SK-N-SH (cell line): ENCODE data around the gene NAA38. TPM values are rescaled to one million over a fixed set of nuclear protein-coding genes. Genes with fewer than 3 reads are reported as not detected.

Experiments used
- CTCF ChIA-PET: fragments of 300-600, 350-600 bp; formaldehyde crosslinking; extraction: SDS; loops from one replicate; lab custom pipeline; 2021; lab: Yijun Ruan, JAX
- POLR2A ChIA-PET: fragments of 350-600 bp; sonication (Branson Sonifier 250); formaldehyde crosslinking; extraction: SDS; loops from one replicate; lab custom pipeline; 2020; ENCODE audit warnings: antibody characterized with exemption, inconsistent platforms; lab: Yijun Ruan, JAX
- DNase-seq: peaks from one replicate; pipeline ENCODE4 v3.0.0; 2012
- H2AFZ ChIP-seq: fragments of 200-600 bp; sonication (generic); 2 replicates; pipeline ENCODE4 v1.8.1; 2016; ENCODE audit warnings: antibody characterized with exemption, mild to moderate bottlenecking, low read depth
- H3F3A ChIP-seq: fragments of 200-600 bp; sonication (generic); replicated peaks from 2 replicates; pipeline ENCODE3; 2016; ENCODE audit warnings: antibody characterized with exemption, mild to moderate bottlenecking; ENCODE audit not compliant: insufficient read depth
- H3K27ac ChIP-seq, 2 experiments: fragments of 200-500 bp in 1 of 2; fragments of 200-600 bp in 1 of 2; sonication (Bioruptor generic) in 1 of 2; sonication (generic), shearing (Covaris generic) in 1 of 2; 2 replicates each; pipeline versions ENCODE4 v1.5.1 to v1.6.1; 2014 to 2016; ENCODE audit warnings: low read depth in 2 of 2, inconsistent platforms in 1 of 2, low read length in 1 of 2, mild to moderate bottlenecking in 1 of 2, mixed read lengths in 1 of 2
- H3K27me3 ChIP-seq: fragments of 200-600 bp; sonication (generic), shearing (Covaris generic); 2 replicates; pipeline ENCODE4 v1.6.1; 2016; ENCODE audit warnings: mixed run types; ENCODE audit not compliant: insufficient read depth
- H3K36me3 ChIP-seq, 2 experiments: fragments of 200-500 bp in 1 of 2; fragments of 200-600 bp in 1 of 2; sonication (Bioruptor generic) in 1 of 2; sonication (generic) in 1 of 2; replicated peaks in 1 of 2; 2 replicates each; pipeline versions ENCODE3 to v1.5.1; 2014 to 2016; ENCODE audit warnings: low read length in 1 of 2, mild to moderate bottlenecking in 1 of 2; ENCODE audit not compliant: insufficient read depth in 2 of 2, control insufficient read depth in 1 of 2
- H3K4me1 ChIP-seq, 2 experiments: fragments of 200-500 bp in 1 of 2; fragments of 200-600 bp in 1 of 2; sonication (Bioruptor generic) in 1 of 2; sonication (generic), shearing (Covaris generic) in 1 of 2; 2 replicates each; pipeline versions ENCODE4 v1.5.1 to v1.6.1; 2014 to 2016; ENCODE audit warnings: low read depth in 1 of 2, low read length in 1 of 2, mixed run types in 1 of 2; ENCODE audit not compliant: insufficient read depth in 2 of 2, control insufficient read depth in 1 of 2
- H3K4me2 ChIP-seq: fragments of 200-600 bp; sonication (generic), shearing (Covaris generic); 2 replicates; pipeline ENCODE4 v1.6.1; 2017; ENCODE audit warnings: mixed run types
- H3K4me3 ChIP-seq, 2 experiments: fragments of 200-500 bp in 1 of 2; fragments of 200-600 bp in 1 of 2; sonication (Bioruptor generic) in 1 of 2; sonication (generic), shearing (Covaris generic) in 1 of 2; 2 replicates each; pipeline versions ENCODE4 v1.5.1 to v1.8.1; 2014 to 2016; ENCODE audit warnings: low read depth in 2 of 2, inconsistent platforms in 1 of 2, low read length in 1 of 2, mild to moderate bottlenecking in 1 of 2, mixed read lengths in 1 of 2, moderate library complexity in 1 of 2
- H3K79me2 ChIP-seq: fragments of 200-600 bp; sonication (generic); 2 replicates; pipeline ENCODE4 v1.8.1; 2017; ENCODE audit warnings: mild to moderate bottlenecking; ENCODE audit not compliant: insufficient read depth
- H3K9ac ChIP-seq: fragments of 200-600 bp; sonication (generic); 2 replicates; pipeline ENCODE4 v1.6.1; 2017; ENCODE audit warnings: mixed run types
- H3K9me2 ChIP-seq: fragments of 200-600 bp; sonication (generic); 2 replicates; pipeline ENCODE4 v1.6.1; 2017; ENCODE audit warnings: mixed run types
- H3K9me3 ChIP-seq: fragments of 200-600 bp; sonication (generic); 2 replicates; pipeline ENCODE4 v1.6.1; 2017; ENCODE audit warnings: mixed run types, mild to moderate bottlenecking, moderate library complexity
- H4K20me1 ChIP-seq: fragments of 200-600 bp; sonication (generic); 2 replicates; pipeline ENCODE4 v1.6.1; 2017; ENCODE audit warnings: mild to moderate bottlenecking, mixed run types; ENCODE audit not compliant: insufficient read depth
- FOXJ3 ChIP-seq: sonication (generic); formaldehyde crosslinking; IDR thresholded peaks from 2 replicates; pipeline ENCODE4 v1.5.1; 2020; ENCODE audit warnings: mild to moderate bottlenecking, missing genetic modification reagents
- NRF1 ChIP-seq: IDR thresholded peaks from 2 replicates; pipeline ENCODE4 v1.6.1; 2012; ENCODE audit warnings: low read depth, mild to moderate bottlenecking, low read length
- SIN3A ChIP-seq: IDR thresholded peaks from 2 replicates; pipeline ENCODE4 v1.6.1; 2012; ENCODE audit warnings: low read depth, mild to moderate bottlenecking, low read length, moderate library complexity, borderline replicate concordance
- WGBS: methylation state at CpG from one replicate; pipeline ENCODE4 v1.1.6; 2017; ENCODE audit warnings: low lambda C conversion rate; 5-methylcytosine and 5-hydroxymethylcytosine counted together
- polyA plus RNA-seq, 3 experiments: library from polyadenylated mRNA; depleted of rRNA; stranded (reverse); fragments of >200 nt; gene quantifications; 2 replicates each; pipeline ENCODE4 v1.2.3, GENCODE V29; 2012
- TF ChIP-seq, protein P1 (sequence below): IDR thresholded peaks from 2 replicates; pipeline ENCODE4 v1.4.0; 2012; ENCODE audit warnings: low read depth, borderline replicate concordance

NAA38 gene
- polyA plus RNA-seq, 1 of the 3 experiments (the other 2 are of a cell fraction) = 202 TPM

DNA sequence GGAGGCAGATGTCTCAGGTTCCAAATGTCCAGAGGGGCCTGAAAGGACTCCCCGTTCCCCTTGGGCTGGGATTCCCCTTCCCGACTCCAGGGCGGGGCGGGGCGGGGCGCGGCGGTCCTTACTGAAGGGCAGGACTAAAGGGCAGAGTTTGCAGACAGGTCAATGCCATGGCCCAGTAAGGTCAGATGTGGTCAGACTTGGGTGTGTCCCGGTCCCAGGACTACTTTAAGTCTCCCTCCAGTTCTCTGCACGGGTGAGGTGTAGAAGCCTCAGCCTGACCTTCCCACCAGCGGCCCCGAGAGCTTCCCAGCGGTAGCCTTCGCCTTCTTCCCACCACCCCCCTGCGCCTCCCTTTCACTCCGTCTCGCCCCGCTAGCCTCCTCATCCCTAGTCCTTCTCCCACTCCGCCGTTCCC lies 22.8 kb downstream of the NAA38 start:
- H3K9me3 ChIP-seq = no peaks in the 10 kb centered on the region
- peak overlapping the region; percentile 99 for H3K4me2 ChIP-seq
- H3K9ac ChIP-seq = peak overlapping the region; percentile 92
- peaks cover 20% of the 10 kb centered on the region for H3F3A ChIP-seq
- H3K36me3 ChIP-seq = no peaks in the 10 kb centered on the region
- ChIA-PET CTCF (interaction anchor here (0.7 to 6.5 kb wide), 27 partner anchors 10 to 245 kb away, joined by 3 to 79 read pairs (median 4); partner anchors contain the start of genes CHD3, CYB5D1, DNAH2 and NAA38), POLR2A (interaction anchor here (0.9 to 3.2 kb wide), 5 partner anchors 10 to 285 kb away, joined by 3 to 19 read pairs (median 6); partner anchors contain the start of genes CHD3, CYB5D1, NAA38 and TNFSF12)
- peaks cover 15 to 20% of the 10 kb centered on the region in 2 experiments for H3K4me1 ChIP-seq
- H3K79me2 ChIP-seq = peaks cover 26% of the 10 kb centered on the region
- no peak for TF ChIP-seq NRF1
- TF ChIP-seq, protein P1, sequence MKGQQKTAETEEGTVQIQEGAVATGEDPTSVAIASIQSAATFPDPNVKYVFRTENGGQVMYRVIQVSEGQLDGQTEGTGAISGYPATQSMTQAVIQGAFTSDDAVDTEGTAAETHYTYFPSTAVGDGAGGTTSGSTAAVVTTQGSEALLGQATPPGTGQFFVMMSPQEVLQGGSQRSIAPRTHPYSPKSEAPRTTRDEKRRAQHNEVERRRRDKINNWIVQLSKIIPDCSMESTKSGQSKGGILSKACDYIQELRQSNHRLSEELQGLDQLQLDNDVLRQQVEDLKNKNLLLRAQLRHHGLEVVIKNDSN = no peak
- peaks cover 7% of the 10 kb centered on the region; the same call in 1 of the 2 replicates for H3K27me3 ChIP-seq
- peaks cover 11% of the 10 kb centered on the region for H4K20me1 ChIP-seq
- 3% methylated on average over 18 of the region's 20 CpGs for WGBS
- peak; percentile 58 for DNase-seq
- H3K27ac ChIP-seq = peak overlapping the region; percentile 96 to 99
- H2AFZ ChIP-seq = peak overlapping the region; percentile 94; the same call in 1 of the 2 replicates
- H3K9me2 ChIP-seq = no peaks in the 10 kb centered on the region
- peak overlapping the region; percentile 76 to 90 for H3K4me3 ChIP-seq

DNA sequence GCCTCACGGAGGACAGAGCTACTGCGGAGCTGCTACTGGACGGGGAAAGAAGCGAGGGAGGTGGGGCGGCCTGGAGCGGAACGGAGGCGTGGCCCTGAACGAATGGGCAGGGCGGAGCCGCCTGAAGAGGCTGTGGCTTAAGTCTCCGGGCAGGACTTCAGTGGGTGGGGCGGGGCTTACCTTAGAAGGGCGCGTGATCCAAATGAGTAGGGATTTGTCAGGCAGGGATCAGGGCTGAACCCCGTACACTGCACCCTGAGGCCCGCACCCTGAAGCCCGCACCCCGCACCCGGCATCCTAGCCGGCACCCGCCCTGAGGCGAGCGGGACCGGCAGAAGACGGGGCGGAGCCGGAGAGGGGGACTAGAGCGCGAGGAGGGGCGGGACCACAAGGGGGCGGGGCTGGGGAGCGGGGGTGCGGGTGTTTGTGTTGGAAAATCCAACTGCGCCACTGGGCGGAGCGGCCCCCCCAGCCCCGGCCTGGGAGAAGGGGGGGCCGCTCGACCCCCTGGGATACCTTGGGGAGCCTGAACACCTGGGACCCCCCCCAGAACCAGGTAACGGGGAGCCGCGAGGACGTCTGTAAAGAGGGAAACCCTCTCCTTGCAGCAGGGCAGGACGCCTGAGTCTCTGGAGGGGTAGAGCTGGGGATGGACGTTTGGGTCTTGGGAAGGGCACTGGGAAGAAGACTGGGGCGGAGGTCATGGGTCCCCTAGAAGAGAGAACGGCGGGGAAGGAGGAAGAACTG lies 23.4 kb downstream of the NAA38 start, which contains the start of gene KDM6B:
TSS of gene KDM6B (plus strand) at position 423 of the 747 bp plus-strand sequence. CDS start 11,338 bp downstream, outside the sequence.
- ChIA-PET POLR2A (interaction anchor here (0.9 to 3.2 kb wide), 7 partner anchors 9 to 147 kb away, joined by 4 to 19 read pairs (median 5); partner anchors contain the start of genes CYB5D1, NAA38 and TP53), CTCF (interaction anchor here (0.7 to 6.5 kb wide), 27 partner anchors 10 to 245 kb away, joined by 3 to 79 read pairs (median 4); partner anchors contain the start of genes CHD3, CYB5D1, DNAH2 and NAA38)
- Histone ChIP-seq H3F3A (peaks cover 20% of the 10 kb centered on the region), H2AFZ (peak within 1 kb of the TSS; percentile 94), H3K4me3 (peak within 1 kb of the TSS; percentile 76 to 90), H4K20me1 (peaks cover 6% of the 10 kb centered on the region; the same call in 1 of the 2 replicates), H3K36me3 (no peaks in the 10 kb centered on the region), H3K27ac (peak within 1 kb of the TSS; percentile 96 to 99), H3K9me2 (no peaks in the 10 kb centered on the region), H3K4me2 (peak within 1 kb of the TSS; percentile 99), H3K4me1 (peaks cover 9 to 14% of the 10 kb centered on the region in 2 experiments; a peak in 3 of 4 replicates), H3K9ac (peak within 1 kb of the TSS; percentile 92), H3K9me3 (no peaks in the 10 kb centered on the region), H3K79me2 (peaks cover 21% of the 10 kb centered on the region), H3K27me3 (peaks cover 7% of the 10 kb centered on the region)
- WGBS = 1% methylated on average over 31 of the region's 49 CpGs
- peak; percentile 15; the same call in 1 of the 2 replicates for TF ChIP-seq SIN3A
- TF ChIP-seq FOXJ3 (CRISPR knock-in tag) = no peak
- peak; percentile 89 for DNase-seq
